GM19035 (cell line): ENCODE data around the gene AADACL2.
"Not testable (repeated sequence)": the region's sequence is repeated elsewhere in the genome, so short reads cannot be mapped to it uniquely, and the experiment has no call there.

Experiments used
- ATAC-seq: cut with Tn5 transposase; IDR thresholded peaks from one replicate; pipeline ENCODE4 v1.9.1; 2021; ENCODE audit not compliant: unreplicated experiment

Gene AADACL2

DNA sequence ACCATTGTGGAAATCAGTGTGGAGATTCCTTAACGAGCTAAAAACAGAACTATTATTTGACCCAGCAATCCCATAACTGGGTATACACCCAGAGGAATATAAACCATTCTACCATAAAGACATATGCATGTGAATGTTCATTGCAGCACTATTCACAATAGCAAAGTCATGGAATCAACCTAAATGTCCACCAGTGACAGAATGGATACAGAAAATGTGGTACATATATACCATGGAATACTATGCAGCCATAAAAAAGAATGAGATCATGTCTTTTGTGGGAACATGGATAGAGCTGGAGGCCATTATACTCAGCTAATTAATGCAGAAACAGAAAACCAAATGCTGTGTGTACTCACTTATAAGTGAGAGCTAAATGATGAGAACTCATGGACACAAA, 31.0 kb downstream of the AADACL2 start:
- ATAC-seq: not testable (repeated sequence)

DNA sequence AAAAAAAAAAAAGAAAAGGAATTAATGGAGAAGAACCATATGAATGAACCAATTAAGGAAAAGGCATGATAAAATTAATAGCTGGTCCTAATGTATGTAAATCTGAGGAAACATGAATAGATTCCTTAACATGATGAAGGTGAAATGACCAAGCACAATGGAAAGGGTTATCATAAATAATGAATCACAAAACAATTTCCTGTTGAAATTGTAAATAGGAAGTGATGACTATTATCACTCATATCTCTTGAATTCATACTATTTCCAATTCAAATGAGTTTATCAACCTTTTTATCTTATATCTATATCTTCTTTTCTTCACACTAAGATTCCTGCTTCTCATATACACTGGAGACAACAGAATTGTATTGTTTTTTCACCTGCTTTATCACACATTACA, 32.0 kb downstream of the AADACL2 start:
- no peak for ATAC-seq

DNA sequence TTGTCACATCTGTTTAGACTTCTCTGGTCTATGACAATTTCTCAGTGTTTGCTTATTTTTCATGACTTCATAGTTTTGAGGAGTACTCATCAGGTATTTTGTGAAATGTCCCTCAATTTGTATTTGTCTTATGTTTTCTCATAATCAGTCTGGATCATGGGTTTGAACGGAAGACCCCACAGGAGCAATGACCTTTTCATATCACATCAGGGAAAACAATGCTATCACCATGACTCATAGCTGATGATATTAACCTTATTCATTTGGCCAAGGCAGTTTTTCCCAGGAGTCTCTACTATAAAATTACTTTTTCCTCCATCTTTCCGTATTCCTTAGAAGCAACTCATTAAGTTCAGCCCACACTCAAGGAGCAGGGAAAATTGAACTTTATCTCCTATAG, 32.7 kb downstream of the AADACL2 start:
- no peak for ATAC-seq

DNA sequence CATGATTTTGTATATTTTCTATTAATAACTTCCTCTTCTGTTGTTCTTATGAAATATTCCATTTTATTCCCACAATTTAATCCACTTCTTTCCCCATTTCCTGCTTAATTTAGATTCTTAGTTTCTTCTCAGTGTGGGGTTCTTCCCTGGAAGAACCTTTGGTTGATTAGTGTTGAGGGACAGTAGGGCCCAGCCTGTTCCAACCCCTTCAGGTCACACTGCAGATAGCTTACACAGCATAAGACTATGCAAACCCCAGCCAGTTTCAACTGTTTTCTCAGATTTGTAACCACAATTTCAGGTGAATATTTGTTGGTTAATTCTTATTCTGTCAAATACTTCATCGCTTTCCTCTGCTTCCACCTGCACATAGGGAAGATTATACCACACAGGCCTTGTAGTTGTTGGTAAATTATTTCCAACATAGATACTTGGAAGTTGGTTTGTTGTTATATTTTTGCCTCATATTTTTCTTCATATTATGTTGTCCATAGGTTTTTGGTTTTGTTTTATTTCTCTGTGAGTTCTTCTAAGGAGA, 34.7 kb downstream of the AADACL2 start:
- ATAC-seq: no peak

DNA sequence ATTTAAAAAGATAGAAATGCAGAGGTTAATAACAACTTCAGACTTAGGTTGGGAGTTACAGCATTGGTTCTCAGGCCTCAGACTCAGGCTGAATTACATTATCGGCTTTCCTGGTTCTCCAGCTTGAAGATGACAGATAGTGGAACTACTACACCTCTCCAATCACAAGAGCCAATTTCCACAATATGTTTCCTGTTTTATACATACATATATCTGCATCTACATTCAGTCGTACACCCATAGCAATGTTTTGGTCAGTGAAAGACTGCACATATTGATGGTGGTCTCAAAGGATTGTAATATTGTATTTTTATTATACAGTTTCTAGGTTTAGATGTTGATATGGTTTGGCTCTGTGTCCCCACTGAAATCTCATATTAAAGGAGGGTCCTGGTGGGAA, 35.4 kb downstream of the AADACL2 start:
- ATAC-seq: no peak

DNA sequence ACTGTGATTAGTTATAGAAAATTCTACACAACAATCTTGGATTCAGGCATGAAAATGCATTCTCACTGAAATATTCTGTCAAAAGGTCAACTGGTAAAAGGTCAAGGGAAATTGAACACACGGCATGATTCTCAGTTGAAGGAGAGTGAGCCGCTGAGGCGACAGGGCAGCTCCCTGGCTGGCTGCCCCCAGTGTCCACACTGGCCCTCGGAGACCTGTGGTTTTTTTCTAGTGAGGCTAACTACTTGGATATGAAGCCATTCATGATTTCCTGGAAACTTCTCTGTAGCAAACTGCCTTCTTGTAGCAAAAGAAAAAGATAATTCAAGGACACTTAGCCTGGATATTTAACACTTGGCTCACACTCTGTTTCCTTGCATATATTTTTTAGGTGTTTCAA, 37.2 kb downstream of the AADACL2 start:
- no peak for ATAC-seq

DNA sequence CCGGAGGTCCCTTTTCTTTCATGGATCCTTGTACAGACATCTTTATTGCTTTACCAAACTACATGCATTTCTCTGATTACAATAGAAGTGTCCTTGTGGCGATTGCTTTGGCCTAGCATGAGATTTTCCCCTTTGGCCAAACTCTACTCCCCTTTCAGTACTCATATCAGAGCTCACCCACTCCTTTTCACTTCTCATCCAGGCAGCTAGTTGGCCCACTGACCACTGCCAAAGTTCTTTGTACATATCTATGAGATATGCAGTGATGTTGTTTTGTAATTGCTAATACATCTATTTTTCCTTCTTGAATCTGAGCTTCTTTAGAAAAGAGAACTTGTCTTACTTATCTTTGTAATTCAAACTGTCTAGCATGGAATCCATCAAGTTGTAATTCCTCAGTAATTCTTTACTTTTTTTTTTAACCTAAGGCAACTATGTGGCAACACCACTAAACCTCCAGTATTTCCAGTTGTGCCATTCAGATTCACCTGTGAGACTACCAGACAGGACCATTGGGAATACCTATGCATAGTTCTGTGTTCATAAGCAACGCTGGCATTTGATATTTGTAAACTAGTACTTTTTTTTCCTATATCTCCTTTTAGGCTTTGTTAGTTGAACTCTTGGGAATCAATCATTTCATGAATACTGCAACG, 39.2 kb downstream of the AADACL2 start:
- ATAC-seq: no peak

DNA sequence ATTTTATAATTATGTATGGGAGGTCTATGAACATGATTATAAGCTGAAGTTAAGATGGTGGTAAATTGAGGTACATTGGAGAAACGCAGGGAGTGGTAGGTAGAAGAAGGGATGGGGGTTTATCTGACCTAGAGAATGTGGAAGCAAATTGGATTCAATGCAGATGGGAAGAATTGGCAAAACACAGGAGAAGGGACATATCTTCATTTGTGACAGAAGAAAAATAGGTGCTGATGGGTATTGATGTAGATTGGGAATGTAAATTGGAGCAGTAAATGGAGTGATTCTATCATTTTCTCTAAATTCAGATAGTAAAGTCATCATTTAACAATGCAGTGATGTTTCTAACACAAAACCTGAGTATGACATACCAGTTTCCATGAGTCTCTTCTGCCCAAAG, 40.5 kb downstream of the AADACL2 start:
- ATAC-seq: no peak

DNA sequence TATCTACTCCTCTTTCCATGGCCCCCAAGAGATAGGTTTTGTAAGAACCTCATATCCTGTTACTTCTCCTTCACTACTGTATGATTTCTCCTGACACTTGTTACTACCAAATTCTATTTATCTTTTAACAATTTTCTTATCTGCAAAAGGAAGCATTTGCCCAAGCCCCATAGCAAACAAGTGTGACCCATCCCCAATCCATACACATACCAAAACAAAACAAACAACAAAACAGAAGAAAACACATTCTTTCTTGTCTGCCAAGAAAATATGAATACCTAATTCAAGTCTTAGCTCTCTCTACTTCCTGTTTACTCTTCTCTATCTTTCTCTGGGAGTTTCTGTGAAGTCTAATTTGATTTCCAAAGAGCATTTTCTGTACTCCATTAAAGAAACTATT, 41.2 kb downstream of the AADACL2 start:
- ATAC-seq: no peak

DNA sequence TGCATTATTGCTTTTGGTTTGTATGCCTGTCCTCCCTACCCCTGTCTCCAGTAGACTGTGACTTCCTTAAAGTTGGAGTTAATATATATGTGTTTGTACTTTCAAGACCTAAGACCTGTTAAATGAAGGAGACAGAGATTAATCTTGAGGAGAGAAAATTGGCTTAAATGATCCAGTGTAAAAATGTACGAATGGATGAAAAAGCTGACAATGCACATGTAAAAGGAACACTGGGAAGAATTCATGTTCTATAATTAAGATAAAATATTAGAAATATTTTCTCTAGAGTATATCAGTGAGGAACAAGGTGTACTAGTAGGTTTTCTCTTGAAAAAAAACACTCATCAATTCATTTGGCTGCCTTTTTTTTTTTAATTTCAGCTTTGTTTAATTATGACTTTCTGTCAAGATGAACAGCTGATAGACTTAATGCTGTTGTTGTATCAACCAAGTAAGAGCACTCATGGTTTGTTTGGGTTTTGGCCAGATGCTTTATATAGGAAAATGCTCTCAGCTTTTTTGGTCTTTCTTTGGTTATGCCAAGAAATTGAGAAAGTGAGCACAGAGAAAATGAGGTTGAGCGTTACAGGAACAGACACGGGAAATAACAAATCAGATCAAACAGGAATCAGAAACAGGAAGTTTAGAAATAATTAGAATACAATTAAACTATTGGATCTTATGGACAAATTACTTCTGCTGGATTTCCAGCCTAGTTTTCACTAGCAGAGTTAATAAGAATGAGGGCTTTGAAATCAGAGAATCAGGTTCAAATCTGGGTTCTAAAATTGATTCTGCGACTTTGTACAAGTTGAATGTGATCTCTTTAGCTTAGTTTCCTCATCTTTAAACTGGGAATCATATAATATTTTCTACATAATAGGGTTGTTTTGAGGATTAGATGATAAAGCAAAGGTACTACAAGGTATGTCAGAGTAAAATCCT, 41.9 kb downstream of the AADACL2 start:
- ATAC-seq: no peak

DNA sequence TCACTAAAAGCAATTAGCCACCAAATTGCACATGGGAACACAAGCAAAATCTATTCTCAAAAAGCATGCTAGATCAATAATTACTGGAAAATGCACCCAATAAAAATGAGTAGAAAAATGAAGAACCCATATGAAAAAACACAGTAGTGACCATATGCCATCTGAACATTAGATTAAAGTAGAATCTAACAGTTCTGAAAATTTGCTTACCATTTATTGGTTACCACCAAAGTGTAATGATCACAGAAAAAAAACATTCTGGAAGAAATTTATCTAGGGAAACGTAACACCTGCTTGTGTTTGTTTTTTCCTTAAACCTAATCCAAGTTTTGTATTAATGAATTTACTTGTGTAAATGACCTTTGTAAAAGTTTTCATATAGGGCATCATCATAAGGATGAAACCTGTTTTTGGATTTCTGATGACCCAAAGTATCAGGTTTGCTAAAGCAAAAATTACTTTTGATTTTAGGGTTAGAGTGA, 42.6 kb downstream of the AADACL2 start:
- ATAC-seq: no peak

DNA sequence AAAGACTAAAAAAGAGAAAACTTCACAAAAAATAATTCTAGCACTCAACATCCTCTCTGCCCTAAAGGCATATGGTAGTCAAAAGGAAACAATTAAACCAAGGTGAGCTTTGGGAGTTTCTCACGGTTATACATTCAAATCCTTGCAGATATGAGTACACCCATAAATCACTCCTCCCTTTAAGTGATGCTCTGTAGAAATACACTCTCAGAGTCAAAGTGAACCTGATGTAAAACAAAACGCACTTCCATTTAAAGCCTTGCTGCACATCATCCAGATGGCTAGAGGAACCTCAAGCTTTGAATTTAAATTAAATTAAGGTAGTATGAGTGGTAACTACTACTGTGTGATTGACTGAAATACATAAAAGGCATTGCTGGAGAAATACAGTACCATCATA, 44.2 kb downstream of the AADACL2 start:
- ATAC-seq: no peak

DNA sequence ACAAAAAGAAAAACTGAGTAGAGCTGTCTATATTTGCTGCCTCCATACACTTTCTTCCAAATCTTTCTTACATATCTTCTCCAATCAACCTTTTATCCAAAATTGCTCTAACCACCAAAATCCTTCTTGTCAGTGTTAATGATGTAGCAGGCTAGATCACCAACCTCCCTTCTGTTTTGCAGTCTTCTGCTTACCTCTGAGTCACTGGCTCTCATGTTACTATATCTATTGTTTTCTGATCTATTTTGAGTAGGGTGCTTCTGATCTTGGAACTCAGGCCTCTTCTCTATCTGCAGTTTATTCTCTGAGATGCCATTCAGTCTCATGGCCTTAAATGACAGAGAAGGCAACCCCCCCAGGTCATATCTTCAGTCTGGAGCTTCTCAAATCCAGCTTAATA, 53.9 kb downstream of the AADACL2 start:
- ATAC-seq: no peak

DNA sequence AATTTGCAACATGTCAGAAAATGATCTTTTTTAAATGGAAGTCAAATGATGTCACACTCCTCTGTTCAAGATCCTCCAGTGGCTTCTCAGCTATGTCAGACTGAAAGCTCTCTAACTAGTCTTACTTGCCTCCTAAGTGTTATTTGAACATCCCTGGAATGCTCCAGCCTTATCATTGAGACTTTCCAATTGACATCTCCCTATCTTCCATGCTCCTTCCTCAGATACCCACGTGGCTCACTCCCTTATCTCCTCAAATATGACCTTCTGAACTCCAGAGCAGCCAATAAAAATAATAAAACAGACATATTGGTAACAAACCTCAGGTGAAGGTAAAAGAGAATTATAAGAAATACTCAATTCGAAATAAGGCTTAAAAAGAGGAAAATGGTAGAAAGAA, 54.7 kb downstream of the AADACL2 start:
- no peak for ATAC-seq

DNA sequence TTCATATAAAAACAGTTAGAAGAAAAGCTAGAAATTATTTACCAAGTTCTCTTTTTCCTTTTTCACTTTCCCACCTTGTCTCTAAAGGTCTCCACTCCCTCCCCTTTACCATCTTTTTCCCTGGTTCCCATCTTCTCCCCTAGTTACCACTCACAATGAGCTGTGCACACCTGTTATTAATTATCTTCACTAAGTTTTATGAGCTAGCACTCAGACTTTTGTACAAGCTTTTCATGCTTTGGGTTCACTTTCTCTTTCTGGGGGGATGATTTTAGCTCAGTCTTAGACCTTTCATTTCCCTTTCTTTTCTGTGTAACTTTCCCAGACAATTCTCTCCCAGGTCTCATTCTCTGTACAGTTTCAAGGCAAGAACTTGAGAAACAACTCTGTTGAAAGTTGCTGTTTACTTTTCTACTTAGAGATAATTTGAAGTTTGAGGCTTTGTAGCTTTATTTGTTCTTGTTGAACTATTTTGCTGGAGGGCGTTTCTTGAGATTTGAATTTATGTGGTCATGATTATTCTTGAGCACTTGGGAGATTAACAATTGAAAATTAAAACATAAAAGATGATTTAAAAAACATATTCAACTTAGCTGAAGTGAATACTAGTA, 56.2 kb downstream of the AADACL2 start:
- ATAC-seq: no peak

DNA sequence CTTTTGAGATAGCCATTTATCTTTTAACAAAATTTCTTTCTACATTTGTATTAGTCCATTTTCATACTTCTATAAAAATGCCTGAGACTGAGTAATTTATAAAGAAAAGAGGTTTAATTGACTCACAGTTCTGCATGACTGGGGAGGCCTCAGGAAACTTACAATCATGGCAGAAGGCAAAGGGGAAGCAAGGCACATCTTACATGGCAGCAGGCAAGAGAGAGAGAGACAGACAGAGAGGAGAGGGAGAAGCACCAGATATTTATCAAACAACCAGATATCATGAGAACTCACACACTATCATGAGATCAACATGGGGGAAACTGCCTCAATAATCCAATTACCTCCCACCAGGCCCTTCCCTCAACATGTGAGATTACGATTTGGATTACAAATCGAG, 57.0 kb downstream of the AADACL2 start:
- ATAC-seq: not testable (repeated sequence)

DNA sequence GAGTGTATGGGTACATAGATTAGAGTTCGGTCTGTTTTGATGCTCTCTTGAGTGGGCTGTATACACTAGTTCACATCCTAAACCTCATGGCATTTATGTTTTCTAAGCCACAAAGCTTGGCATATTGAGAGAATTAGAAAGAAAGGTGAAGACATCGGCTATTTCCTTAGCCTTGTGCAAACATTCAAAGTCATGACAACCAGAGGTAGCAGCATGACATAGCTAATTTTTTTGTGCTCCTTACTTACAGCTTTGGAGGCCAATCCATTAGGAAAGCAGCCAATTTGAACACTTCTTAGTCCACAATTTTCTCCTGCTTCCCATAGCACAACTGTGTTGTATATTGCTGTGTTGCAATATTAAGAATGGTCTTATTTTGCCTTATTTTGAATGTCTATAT, 58.7 kb downstream of the AADACL2 start:
- ATAC-seq: no peak

DNA sequence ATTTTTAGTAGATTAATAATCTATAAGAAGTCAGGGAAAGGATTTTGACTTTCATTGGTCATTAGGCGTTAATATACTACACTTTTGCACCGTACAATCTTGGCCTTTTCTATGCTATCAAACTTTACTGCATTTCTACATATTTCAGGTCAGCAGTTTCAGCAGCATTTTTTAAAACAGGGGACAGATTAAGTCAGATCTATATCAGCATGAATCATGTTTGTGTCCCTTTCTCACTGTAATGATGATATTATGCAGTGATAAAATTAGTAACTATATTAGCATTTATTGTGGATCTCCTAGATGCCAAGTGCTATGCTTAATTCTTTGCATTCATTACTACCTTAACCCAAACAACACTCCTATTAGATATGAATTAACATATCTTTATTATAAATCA, 59.9 kb downstream of the AADACL2 start:
- ATAC-seq: no peak

DNA sequence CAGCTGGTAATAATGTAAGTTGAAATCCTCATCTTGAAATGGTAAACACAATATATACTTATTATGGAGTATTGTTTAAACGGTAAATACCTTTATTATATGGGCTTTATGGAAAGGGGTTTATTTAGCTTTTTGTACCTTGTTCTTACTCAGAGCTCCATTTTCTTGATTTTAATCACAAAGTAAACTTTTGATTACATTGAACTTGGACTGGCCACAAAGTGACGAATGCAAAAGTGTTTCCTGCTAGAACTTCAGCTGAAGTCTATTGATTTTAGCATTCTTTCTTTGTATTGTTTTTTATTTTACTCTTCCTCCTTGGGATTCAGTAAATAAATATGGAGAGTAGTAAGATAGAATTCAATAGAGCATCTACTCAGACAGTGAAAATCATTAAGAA, 60.4 kb downstream of the AADACL2 start:
- ATAC-seq: no peak

DNA sequence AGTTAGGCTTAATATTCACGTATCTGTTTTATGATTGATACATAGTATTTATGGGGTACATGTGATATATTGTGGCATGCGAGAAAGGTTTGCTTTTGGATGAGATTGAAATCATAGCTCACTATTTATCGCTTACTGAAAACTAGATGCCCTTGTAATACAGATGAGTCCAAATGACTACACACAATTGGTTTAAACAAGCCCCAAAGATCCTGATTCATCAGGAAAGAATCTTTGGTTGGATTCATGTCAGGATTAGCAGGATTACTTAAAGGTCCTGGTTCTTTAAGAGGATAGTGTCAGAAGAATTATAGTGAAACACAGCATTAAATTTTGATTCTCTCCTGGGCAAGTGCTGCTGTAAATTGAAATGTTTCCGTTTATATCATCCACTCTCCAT, 61.5 kb downstream of the AADACL2 start:
- no peak for ATAC-seq

DNA sequence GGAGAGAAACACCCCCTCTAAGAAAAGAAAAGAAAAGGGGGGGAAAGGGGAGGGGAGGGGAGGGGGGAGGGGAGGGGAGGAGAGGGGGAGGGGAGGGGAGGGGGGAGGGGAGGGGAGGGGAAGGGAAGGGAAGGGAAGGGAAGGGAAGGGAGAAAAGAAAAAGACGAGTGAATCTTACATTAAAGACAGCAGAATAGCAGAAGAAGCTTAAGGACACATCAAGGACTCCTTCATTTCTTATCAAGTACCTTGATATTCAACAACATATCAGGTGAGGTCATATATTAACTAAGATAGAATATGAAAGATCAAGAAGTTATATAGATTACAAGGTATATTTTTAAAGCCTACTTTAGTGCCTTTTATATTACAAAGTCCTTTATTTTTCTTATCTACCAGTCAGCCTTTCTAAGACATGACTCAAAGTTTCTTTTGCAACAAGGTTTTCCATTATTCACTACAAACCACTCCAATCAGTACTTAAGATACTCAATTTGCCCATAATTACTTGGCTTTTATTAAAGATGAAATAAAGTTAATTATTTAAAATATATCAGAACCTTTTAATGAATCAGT, 62.5 kb downstream of the AADACL2 start:
- no peak for ATAC-seq
